C4-2B (cell line): Measurements from ENCODE around the gene KRT82.

Source experiments
- CTCF ChIP-seq: fragments of 450-650 bp; conservative IDR thresholded peaks from 2 replicates; pipeline ENCODE4 v1.5.1; 2017; ENCODE audit warnings: mild to moderate bottlenecking
- ZFX ChIP-seq: fragments of 450-650 bp; IDR thresholded peaks from 2 replicates; pipeline ENCODE4 v1.6.1; 2017

GRCh38 chr12:52361553-52361952 lies 44.6 kb downstream of the KRT82 start:
- TF ChIP-seq CTCF (no peak), ZFX (no peak)
